Lower leg skin (tissue), 3 donors: ENCODE results near the gene PAXX.

ENCODE experiments used
- POLR2A ChIP-seq, 2 donors: fragments of 450-650 bp; IDR thresholded peaks; one replicate each; pipeline ENCODE4 v1.6.1; 2016 to 2017; ENCODE audit warnings: antibody characterized with exemption in 2 of 2, mild to moderate bottlenecking in 1 of 2, moderate library complexity in 1 of 2
- TF ChIP-seq, protein P1 (sequence below), 3 donors: fragments of 450-650 bp; IDR thresholded peaks; one replicate each; pipeline ENCODE4 v1.5.1; 2016; ENCODE audit warnings: antibody characterized with exemption in 3 of 3, mild to moderate bottlenecking in 3 of 3, moderate library complexity in 2 of 3

DNA sequence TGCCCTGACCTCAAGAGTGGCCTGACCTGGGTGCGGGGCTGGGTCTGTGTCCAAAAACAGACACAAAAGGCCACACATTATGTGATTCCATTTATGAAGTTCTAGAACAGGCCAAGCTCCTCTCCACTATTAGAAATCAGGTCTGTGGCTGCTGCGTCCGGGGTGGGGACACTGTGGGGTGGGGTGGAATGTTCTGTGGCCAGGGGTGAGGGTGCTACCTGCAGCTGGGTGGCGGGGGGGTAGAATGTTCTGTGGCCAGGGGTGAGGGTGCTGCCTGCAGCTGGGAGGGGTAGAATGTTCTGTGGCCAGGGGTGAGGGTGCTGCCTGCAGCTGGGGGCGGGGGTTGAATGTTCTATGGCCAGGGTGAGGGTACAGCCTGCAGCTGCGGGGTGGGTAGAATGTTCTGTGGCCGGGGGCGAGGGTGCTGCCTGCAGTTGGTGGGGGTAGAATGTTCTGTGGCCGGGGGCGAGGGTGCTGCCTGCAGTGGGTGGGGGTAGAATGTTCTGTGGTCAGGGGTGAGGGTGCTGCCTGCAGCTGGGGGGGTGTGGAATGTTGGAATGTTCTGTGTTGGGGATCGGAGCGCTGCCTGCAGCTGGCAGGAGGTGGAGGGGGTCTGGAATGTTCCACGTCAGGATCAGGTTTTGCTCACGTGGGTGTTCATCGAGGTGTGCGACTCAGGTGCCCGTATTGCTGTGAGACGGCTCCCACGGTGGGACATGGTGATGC lies 31.8 kb upstream of the PAXX start:
- TF ChIP-seq POLR2A (IDR thresholded peaks at IDR 0.05), result no peak
- TF ChIP-seq, protein P1, sequence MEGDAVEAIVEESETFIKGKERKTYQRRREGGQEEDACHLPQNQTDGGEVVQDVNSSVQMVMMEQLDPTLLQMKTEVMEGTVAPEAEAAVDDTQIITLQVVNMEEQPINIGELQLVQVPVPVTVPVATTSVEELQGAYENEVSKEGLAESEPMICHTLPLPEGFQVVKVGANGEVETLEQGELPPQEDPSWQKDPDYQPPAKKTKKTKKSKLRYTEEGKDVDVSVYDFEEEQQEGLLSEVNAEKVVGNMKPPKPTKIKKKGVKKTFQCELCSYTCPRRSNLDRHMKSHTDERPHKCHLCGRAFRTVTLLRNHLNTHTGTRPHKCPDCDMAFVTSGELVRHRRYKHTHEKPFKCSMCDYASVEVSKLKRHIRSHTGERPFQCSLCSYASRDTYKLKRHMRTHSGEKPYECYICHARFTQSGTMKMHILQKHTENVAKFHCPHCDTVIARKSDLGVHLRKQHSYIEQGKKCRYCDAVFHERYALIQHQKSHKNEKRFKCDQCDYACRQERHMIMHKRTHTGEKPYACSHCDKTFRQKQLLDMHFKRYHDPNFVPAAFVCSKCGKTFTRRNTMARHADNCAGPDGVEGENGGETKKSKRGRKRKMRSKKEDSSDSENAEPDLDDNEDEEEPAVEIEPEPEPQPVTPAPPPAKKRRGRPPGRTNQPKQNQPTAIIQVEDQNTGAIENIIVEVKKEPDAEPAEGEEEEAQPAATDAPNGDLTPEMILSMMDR (IDR thresholded peaks at IDR 0.05), result no peak
